ENCODE data around the gene LVRN. TPM values are rescaled to one million over a fixed set of nuclear protein-coding genes. Genes with fewer than 3 reads are reported as not detected.

The LVRN gene
- total RNA-seq, 4 donors from 2014 or later = 1.7 TPM; not detected in 3

GRCh38 chr5:115948091-115948534 is 14.2 kb upstream of the LVRN start:
- H3K27ac ChIP-seq = no peak overlapping the region
- no peaks in the 10 kb centered on the region for H3K4me1 ChIP-seq
- DNase-seq = no peak
- no peaks in the 10 kb centered on the region for H3K36me3 ChIP-seq
- no peak overlapping the region for H3K4me3 ChIP-seq
- intact Hi-C loops (cut with DNase I; ENCODE audit: low total_unique reads) = no loop called here
- no peaks in the 10 kb centered on the region for H3K27me3 ChIP-seq
- no peak for TF ChIP-seq POLR2A (IDR thresholded peaks at IDR 0.05)
- TF ChIP-seq, protein P1, sequence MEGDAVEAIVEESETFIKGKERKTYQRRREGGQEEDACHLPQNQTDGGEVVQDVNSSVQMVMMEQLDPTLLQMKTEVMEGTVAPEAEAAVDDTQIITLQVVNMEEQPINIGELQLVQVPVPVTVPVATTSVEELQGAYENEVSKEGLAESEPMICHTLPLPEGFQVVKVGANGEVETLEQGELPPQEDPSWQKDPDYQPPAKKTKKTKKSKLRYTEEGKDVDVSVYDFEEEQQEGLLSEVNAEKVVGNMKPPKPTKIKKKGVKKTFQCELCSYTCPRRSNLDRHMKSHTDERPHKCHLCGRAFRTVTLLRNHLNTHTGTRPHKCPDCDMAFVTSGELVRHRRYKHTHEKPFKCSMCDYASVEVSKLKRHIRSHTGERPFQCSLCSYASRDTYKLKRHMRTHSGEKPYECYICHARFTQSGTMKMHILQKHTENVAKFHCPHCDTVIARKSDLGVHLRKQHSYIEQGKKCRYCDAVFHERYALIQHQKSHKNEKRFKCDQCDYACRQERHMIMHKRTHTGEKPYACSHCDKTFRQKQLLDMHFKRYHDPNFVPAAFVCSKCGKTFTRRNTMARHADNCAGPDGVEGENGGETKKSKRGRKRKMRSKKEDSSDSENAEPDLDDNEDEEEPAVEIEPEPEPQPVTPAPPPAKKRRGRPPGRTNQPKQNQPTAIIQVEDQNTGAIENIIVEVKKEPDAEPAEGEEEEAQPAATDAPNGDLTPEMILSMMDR (IDR thresholded peaks at IDR 0.05) = no peak
- no peaks in the 10 kb centered on the region for H3K9me3 ChIP-seq

GRCh38 chr5:115949096-115949495 is 13.2 kb upstream of the LVRN start:
- Histone ChIP-seq H3K36me3 (no peaks in the 10 kb centered on the region), H3K9me3 (no peaks in the 10 kb centered on the region), H3K27me3 (no peaks in the 10 kb centered on the region), H3K4me1 (no peaks in the 10 kb centered on the region), H3K4me3 (no peak overlapping the region), H3K27ac (no peak overlapping the region)
- intact Hi-C loops (cut with DNase I; ENCODE audit: low total_unique reads) = no loop called here
- no peak for DNase-seq
- TF ChIP-seq POLR2A (IDR thresholded peaks at IDR 0.05) = no peak
- TF ChIP-seq, protein P1 (IDR thresholded peaks at IDR 0.05) = no peak

DNA sequence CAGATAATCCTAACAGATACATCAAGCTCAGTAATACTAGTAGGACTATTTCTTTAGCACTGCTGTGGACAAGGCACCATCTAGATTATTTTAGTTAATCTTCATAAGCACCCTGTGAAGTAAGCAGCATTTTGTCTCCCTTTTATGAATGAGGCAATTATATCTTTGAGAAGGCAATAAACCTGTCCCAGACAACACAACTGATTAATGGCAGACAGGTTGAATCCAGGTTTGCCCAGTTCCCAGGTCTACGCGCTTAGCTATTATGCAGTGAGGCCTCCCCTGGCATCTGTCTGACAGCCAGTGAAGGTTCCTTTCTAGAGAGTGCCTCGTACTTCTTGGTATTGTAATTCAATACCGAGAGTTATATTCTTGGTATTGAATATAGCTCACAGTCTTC is 9.7 kb upstream of the LVRN start:
- Histone ChIP-seq H3K27ac (no peak overlapping the region), H3K4me1 (no peaks in the 10 kb centered on the region), H3K27me3 (peaks cover 0 to 3% of the 10 kb centered on the region in 2 donors), H3K4me3 (no peak overlapping the region), H3K9me3 (no peaks in the 10 kb centered on the region), H3K36me3 (no peaks in the 10 kb centered on the region)
- DNase-seq = no peak
- intact Hi-C loops (cut with DNase I; ENCODE audit: low total_unique reads) = no loop called here
- TF ChIP-seq, protein P1 (IDR thresholded peaks at IDR 0.05) = no peak
- no peak for TF ChIP-seq POLR2A (IDR thresholded peaks at IDR 0.05)

- H3K4me1 ChIP-seq = no peaks in the 10 kb centered on the region
- H3K4me3 ChIP-seq = no peak overlapping the region
- no peaks in the 10 kb centered on the region for H3K36me3 ChIP-seq
- no peak for DNase-seq
- TF ChIP-seq, protein P1 (IDR thresholded peaks at IDR 0.05) = no peak
- TF ChIP-seq POLR2A (IDR thresholded peaks at IDR 0.05) = no peak
- H3K27me3 ChIP-seq = peaks cover 0 to 17% of the 10 kb centered on the region in 2 donors
- H3K9me3 ChIP-seq = no peaks in the 10 kb centered on the region
- H3K27ac ChIP-seq = no peak overlapping the region
- intact Hi-C loops (cut with DNase I; ENCODE audit: low total_unique reads) = no loop called here
Measured at GRCh38 chr5:115954144-115954543, 8.1 kb upstream of the LVRN start.

DNA sequence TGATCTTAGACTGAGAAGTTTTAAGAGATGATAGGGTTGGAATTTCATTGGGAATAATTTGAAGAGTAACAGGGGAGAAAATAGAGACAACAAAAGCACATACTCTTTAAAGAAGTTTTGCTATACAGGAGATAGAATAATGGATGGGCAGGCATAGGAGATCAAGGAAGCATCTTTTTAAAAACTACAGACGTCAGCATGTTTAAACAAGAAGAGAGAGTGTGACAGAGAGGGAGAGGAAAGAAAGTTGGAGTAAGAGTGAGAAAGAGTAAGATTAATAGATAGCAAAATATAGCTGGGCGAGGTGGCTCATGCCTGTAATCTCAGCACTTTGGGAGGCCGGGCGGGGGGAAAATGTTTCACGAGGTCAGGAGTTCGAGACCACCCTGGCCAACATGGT is 5.3 kb upstream of the LVRN start:
- intact Hi-C loops (cut with DNase I; ENCODE audit: low total_unique reads) = no loop called here
- Histone ChIP-seq H3K27me3 (peaks cover 0 to 44% of the 10 kb centered on the region in 2 donors), H3K4me1 (no peaks in the 10 kb centered on the region), H3K9me3 (no peaks in the 10 kb centered on the region), H3K4me3 (no peak overlapping the region), H3K27ac (no peak overlapping the region), H3K36me3 (no peaks in the 10 kb centered on the region)
- no peak for TF ChIP-seq POLR2A (IDR thresholded peaks at IDR 0.05)
- TF ChIP-seq, protein P1 (IDR thresholded peaks at IDR 0.05) = no peak
- no peak for DNase-seq
